Effector memory CD8-positive, alpha-beta T cell (primary cell): Measurements from ENCODE around the gene PDZD8.
"Not testable (repeated sequence)": the region's sequence is repeated elsewhere in the genome, so short reads cannot be mapped to it uniquely, and the experiment has no call there.

Source experiments
- ATAC-seq: fragments of 150-1000 bp; cut with Tn5 transposase; replicated peaks from 2 replicates; pipeline ENCODE4 v1.10.0; 2021; ENCODE audit warnings: mild to moderate bottlenecking, moderate library complexity
- DNase-seq, 3 experiments: peaks; one replicate each; pipeline ENCODE4 v3.0.0; 2021
- H3K27ac Mint-ChIP-seq, 2 donors: one replicate each; pipeline ENCODE4 v1.8.0; 2022; ENCODE audit warnings: mild to moderate bottlenecking in 2 of 2, mixed read lengths in 2 of 2, moderate library complexity in 2 of 2
- H3K27me3 Mint-ChIP-seq, 2 donors: one replicate each; pipeline ENCODE4 v1.8.0; 2022; ENCODE audit warnings: mixed read lengths in 2 of 2
- H3K36me3 Mint-ChIP-seq: one replicate; pipeline ENCODE4 v1.8.0; 2022; ENCODE audit warnings: mild to moderate bottlenecking, moderate library complexity, mixed read lengths; ENCODE audit not compliant: insufficient read depth
- H3K4me1 Mint-ChIP-seq, 2 donors: one replicate each; pipeline ENCODE4 v1.8.0; 2022; ENCODE audit warnings: low read depth in 2 of 2, mixed read lengths in 2 of 2
- H3K4me3 Mint-ChIP-seq, 2 donors: one replicate each; pipeline ENCODE4 v1.8.0; 2022; ENCODE audit warnings: mild to moderate bottlenecking in 2 of 2, mixed read lengths in 2 of 2, moderate library complexity in 2 of 2
- H3K9me3 Mint-ChIP-seq, 2 donors: one replicate each; pipeline ENCODE4 v1.8.0; 2022; ENCODE audit warnings: mixed read lengths in 2 of 2

PDZD8 gene

GRCh38 chr10:117320050-117320665 is 55.1 kb downstream of the PDZD8 start:
- Mint-ChIP-seq H3K27me3 (no peaks in the 10 kb centered on the region), H3K27ac (no peak overlapping the region), H3K4me1 (peaks cover 4 to 28% of the 10 kb centered on the region in 2 donors), H3K36me3 (peaks cover 17% of the 10 kb centered on the region), H3K4me3 (no peak overlapping the region), H3K9me3 (no peaks in the 10 kb centered on the region)
- DNase-seq: no peak
- peak; percentile 31 for ATAC-seq

DNA sequence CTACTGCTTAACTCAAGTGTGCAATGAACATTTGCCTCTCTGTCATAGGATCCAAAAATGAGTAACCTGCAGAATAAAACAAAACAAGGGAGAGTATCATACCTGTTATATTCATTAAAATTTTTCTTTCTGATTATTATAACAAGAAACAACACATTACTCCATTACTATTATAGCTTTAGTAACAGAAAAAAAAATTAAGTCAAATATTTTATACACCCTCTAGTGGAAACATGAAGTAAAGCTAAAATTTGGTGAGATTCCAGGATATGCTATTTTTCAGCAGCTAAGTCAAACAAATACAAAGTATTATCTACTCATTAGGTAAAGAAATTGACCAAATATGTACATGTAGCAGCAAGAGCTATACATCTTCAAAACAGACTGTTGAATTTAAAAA is 56.3 kb downstream of the PDZD8 start:
- ATAC-seq: no peak
- no peaks in the 10 kb centered on the region for H3K9me3 Mint-ChIP-seq
- DNase-seq: no peak
- H3K27me3 Mint-ChIP-seq: no peaks in the 10 kb centered on the region
- peaks cover 4 to 27% of the 10 kb centered on the region in 2 donors for H3K4me1 Mint-ChIP-seq
- H3K4me3 Mint-ChIP-seq: no peak overlapping the region
- no peak overlapping the region for H3K27ac Mint-ChIP-seq
- H3K36me3 Mint-ChIP-seq: peaks cover 16% of the 10 kb centered on the region

DNA sequence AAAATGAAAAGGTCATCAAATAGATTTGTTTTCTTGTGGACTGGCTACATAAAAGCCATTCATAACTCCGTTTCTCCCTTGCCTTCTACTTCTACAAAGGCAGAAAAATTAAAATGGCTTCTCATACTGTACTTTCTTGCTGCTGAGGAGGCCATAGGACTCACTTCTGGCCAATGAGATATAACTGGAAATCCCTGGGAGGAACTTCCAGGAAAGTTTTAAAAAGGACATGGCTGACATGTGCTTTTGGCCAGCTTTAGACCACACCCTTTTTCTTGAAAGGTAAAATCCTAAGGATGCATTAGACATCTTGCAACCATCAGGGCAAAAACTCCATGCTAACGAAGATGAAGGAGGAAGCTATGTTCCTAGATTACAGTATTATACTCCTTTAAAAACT is 58.5 kb downstream of the PDZD8 start:
- Mint-ChIP-seq H3K4me3 (no peak overlapping the region), H3K9me3 (no peaks in the 10 kb centered on the region), H3K36me3 (peaks cover 16% of the 10 kb centered on the region), H3K27me3 (no peaks in the 10 kb centered on the region), H3K27ac (no peak overlapping the region), H3K4me1 (peaks cover 4 to 15% of the 10 kb centered on the region in 2 donors)
- DNase-seq (no peak), ATAC-seq (no peak)

DNA sequence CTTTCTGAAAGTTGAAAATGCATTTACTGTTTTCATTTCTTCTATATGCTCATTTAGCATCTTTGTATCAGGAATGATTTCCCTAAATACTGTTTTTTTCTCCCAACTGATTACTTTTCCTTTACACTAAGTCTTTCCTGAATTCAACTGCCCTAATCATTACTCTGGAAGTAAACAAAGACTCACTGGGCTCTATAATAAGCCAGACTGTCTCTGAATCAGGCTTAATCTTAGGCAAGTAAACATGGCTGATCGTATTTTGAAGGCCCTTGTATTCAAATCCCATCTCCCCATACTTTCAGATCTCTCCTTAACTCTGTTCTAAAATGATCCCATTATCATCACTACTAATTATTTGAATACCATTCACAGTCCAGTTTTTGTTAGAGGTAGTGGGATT is 61.6 kb downstream of the PDZD8 start:
- no peak for DNase-seq
- Mint-ChIP-seq H3K27ac (no peak overlapping the region), H3K4me3 (no peak overlapping the region), H3K4me1 (peaks cover 11 to 17% of the 10 kb centered on the region in 2 donors), H3K9me3 (no peaks in the 10 kb centered on the region), H3K36me3 (peaks cover 16% of the 10 kb centered on the region), H3K27me3 (no peaks in the 10 kb centered on the region)
- ATAC-seq: no peak

GRCh38 chr10:117312430-117312829 is 62.8 kb downstream of the PDZD8 start:
- ATAC-seq (no peak), DNase-seq (no peak)
- H3K27me3 Mint-ChIP-seq: no peaks in the 10 kb centered on the region
- no peak overlapping the region for H3K27ac Mint-ChIP-seq
- peaks cover 11 to 23% of the 10 kb centered on the region in 2 donors for H3K4me1 Mint-ChIP-seq
- H3K4me3 Mint-ChIP-seq: no peak overlapping the region
- peaks cover 19% of the 10 kb centered on the region for H3K36me3 Mint-ChIP-seq
- H3K9me3 Mint-ChIP-seq: no peaks in the 10 kb centered on the region

GRCh38 chr10:117311261-117311660 is 64.0 kb downstream of the PDZD8 start:
- Mint-ChIP-seq H3K27ac (no peak overlapping the region), H3K36me3 (peaks cover 16% of the 10 kb centered on the region), H3K27me3 (no peaks in the 10 kb centered on the region), H3K4me1 (peaks cover 11 to 27% of the 10 kb centered on the region in 2 donors), H3K9me3 (no peaks in the 10 kb centered on the region), H3K4me3 (no peak overlapping the region)
- ATAC-seq (no peak), DNase-seq (no peak)

- ATAC-seq (no peak), DNase-seq (no peak)
- Mint-ChIP-seq H3K27me3 (no peaks in the 10 kb centered on the region), H3K4me3 (no peak overlapping the region), H3K9me3 (no peaks in the 10 kb centered on the region), H3K27ac (no peak overlapping the region), H3K4me1 (peaks cover 12 to 31% of the 10 kb centered on the region in 2 donors), H3K36me3 (peaks cover 11% of the 10 kb centered on the region)
Observed at GRCh38 chr10:117306674-117307073, 68.6 kb downstream of the PDZD8 start.

DNA sequence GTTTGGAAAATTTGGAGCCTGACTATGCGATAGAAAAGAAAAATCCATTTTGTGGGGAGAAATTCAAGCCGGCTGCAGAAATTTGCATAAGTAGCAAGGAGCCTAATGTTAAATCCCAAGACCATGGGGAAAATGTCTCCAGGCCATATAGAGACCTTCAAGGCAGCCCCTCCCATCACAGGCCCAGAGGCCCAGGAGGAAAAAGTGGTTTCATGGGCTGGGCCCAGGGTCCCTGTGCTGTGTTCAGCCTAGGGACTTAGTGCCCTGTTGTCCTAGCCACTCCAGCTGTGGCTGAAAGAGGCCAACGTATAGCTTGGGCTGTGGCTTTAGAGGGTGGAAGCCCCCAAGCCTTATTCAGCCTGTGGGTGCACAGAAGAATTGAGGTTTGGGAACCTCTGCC is 71.8 kb downstream of the PDZD8 start:
- H3K36me3 Mint-ChIP-seq: peaks cover 26% of the 10 kb centered on the region
- not testable (repeated sequence) for ATAC-seq, H3K27me3 Mint-ChIP-seq, H3K9me3 Mint-ChIP-seq, DNase-seq, H3K4me3 Mint-ChIP-seq, H3K27ac Mint-ChIP-seq
- H3K4me1 Mint-ChIP-seq: peaks cover 7 to 27% of the 10 kb centered on the region in 2 donors

GRCh38 chr10:117300671-117301070 is 74.6 kb downstream of the PDZD8 start:
- H3K27ac Mint-ChIP-seq: no peak overlapping the region
- DNase-seq (no peak), ATAC-seq (no peak)
- H3K36me3 Mint-ChIP-seq: peaks cover 22% of the 10 kb centered on the region
- H3K4me3 Mint-ChIP-seq: no peak overlapping the region
- peaks cover 12 to 24% of the 10 kb centered on the region in 2 donors for H3K4me1 Mint-ChIP-seq
- no peaks in the 10 kb centered on the region for H3K27me3 Mint-ChIP-seq
- H3K9me3 Mint-ChIP-seq: no peaks in the 10 kb centered on the region

- ATAC-seq (no peak), DNase-seq (no peak)
- Mint-ChIP-seq H3K27me3 (no peaks in the 10 kb centered on the region), H3K27ac (no peak overlapping the region), H3K36me3 (peaks cover 19% of the 10 kb centered on the region), H3K4me1 (peaks cover 15 to 28% of the 10 kb centered on the region in 2 donors), H3K4me3 (no peak overlapping the region), H3K9me3 (no peaks in the 10 kb centered on the region)
Observed at GRCh38 chr10:117299435-117299834, 75.8 kb downstream of the PDZD8 start.

GRCh38 chr10:117298219-117298618 is 77.0 kb downstream of the PDZD8 start:
- peak overlapping the region in 1 of 2 donors; percentile 19 for H3K4me3 Mint-ChIP-seq
- peaks cover 18 to 38% of the 10 kb centered on the region in 2 donors for H3K4me1 Mint-ChIP-seq
- ATAC-seq: no peak
- H3K9me3 Mint-ChIP-seq: no peaks in the 10 kb centered on the region
- H3K36me3 Mint-ChIP-seq: peaks cover 15% of the 10 kb centered on the region
- peak overlapping the region in 1 of 2 donors; percentile 26 for H3K27ac Mint-ChIP-seq
- DNase-seq: no peak
- no peaks in the 10 kb centered on the region for H3K27me3 Mint-ChIP-seq

DNA sequence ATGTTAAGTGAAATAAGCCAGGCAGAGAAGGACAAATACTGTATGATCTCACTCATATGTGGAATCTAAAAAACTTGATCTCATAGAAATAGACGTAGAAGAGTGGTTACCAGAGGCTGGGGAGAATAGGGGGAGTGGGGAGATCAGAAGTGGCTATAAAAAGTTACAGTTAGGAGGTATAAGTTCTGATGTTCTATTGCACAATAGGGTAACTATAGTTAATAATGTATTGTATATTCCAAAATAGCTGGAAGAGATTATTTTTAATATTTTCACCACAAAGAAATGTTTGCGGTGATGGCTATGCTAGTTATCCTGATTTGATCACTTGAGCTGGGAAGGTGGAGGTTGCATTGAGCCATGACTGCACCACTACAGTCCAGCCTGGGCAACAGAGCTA is 80.5 kb downstream of the PDZD8 start:
- H3K4me1 Mint-ChIP-seq: peaks cover 14 to 28% of the 10 kb centered on the region in 2 donors
- ATAC-seq (no peak), DNase-seq (no peak)
- H3K4me3 Mint-ChIP-seq: no peak overlapping the region
- H3K9me3 Mint-ChIP-seq: no peaks in the 10 kb centered on the region
- H3K36me3 Mint-ChIP-seq: peaks cover 6% of the 10 kb centered on the region
- H3K27me3 Mint-ChIP-seq: no peaks in the 10 kb centered on the region
- no peak overlapping the region for H3K27ac Mint-ChIP-seq

DNA sequence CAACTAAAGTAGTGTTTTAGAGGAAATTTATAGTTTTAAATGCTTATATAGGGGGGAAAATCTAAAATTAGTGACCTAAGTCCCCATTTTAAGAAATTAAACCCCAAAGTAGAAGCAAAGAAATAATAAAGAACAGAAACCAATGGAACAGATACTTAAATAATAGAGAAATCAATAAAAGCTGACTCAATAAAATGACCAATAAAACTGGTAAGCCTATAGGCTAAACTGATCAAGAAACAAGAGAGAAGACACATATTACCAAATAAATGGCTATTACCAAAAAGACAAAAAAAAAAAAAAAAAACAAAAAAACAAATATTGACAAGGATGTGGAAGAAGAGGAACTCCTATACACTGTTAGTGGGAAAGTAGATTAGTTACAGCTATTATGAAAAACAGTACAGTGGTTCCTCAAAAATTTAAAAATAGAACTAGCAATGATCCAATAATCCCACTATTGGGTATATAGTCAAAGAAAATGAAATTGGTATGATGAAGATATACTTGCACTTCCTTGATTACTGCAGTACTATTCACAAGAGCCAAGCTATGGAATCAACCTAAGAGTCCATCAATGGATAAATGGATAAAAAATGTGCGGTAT is 81.1 kb downstream of the PDZD8 start:
- Mint-ChIP-seq H3K4me1 (peaks cover 14 to 28% of the 10 kb centered on the region in 2 donors), H3K27ac (no peak overlapping the region), H3K9me3 (no peaks in the 10 kb centered on the region), H3K27me3 (no peaks in the 10 kb centered on the region), H3K36me3 (peaks cover 10% of the 10 kb centered on the region), H3K4me3 (no peak overlapping the region)
- no peak for DNase-seq
- ATAC-seq: no peak

DNA sequence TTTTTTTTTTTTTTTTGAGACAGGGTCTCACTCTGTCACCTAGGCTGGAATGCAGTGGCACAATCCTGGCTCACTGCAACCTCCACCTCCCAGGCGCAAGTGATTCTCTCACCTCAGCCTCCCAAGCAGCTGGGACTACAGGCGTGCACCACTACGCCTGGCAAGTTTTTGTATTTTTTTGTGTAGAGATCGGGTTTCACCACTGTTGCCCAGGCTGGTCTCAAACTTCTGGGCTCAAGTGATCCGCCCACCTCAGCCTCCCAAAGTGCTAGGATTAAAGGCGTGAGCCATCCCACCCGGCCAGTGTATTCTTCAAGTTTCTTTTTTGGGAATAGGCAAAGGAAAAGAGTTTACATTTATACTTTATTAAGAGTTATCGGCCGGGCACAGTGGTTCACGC is 84.4 kb downstream of the PDZD8 start:
- not testable (repeated sequence) for ATAC-seq, DNase-seq, H3K27ac Mint-ChIP-seq, H3K9me3 Mint-ChIP-seq, H3K4me3 Mint-ChIP-seq, H3K27me3 Mint-ChIP-seq
- peaks cover 8 to 13% of the 10 kb centered on the region in 2 donors for H3K4me1 Mint-ChIP-seq
- H3K36me3 Mint-ChIP-seq: peaks cover 12% of the 10 kb centered on the region
